Ammon's horn (tissue), 1 donor: Measurements from ENCODE around the gene MMP25.

Experiments
- DNase-seq: peaks from one replicate; pipeline ENCODE4 v3.0.0-alpha.2; 2016; ENCODE audit warnings: low spot score

The MMP25 gene

DNA sequence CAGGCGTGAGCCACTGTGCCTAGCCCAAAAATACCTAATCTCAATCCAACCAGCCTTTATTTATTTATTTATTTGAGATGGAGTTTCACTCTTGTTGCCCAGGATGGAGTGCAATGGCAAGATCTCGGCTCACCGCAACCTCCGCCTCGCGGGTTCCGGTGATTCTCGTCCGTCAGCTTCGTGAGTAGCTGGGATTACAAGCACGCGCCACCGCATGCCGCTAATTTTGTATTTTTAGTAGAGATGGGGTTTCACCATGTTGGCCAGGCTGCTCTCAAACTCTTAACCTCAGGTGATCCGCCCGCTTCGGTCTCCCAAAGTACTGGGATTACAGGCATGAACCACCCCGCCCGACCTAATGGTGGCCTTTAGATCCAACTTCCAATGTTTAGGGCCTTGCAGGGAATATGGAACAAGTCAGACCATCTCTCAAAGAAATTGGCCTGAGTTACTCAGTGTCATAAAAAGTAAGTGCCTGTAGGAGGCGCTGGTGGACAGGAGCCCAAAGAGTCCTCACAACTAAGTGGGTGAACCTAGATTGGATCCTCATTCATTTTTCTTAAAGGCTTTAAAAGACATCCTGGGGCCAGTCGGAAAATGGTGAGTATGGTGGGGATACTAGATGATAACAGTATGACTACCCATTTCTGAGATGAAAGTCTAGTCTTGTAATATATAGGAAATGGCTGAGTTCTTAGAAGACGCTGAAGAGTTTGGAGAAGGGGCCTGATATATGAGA is 48.1 kb downstream of the MMP25 start:
- no peak for DNase-seq

DNA sequence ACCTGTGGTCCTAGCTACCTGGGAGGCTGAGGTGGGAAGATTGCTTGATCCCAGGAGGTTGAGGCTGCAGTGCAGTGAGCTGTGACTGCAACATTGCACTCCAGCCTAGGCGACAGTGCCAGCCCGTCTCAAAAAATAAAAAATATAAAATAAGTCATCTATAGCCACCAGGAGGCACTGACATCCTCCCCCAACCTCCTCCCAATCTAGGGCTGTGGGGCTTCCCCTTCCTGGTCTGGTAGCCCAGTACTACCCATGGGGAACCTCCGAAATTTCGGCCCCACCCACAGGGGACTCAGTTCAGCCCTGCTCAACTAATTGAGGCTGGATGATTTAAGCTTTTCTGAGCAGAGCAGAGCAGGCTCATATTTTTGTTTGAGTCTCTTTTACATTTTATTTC is 49.5 kb downstream of the MMP25 start:
- DNase-seq: no peak

DNA sequence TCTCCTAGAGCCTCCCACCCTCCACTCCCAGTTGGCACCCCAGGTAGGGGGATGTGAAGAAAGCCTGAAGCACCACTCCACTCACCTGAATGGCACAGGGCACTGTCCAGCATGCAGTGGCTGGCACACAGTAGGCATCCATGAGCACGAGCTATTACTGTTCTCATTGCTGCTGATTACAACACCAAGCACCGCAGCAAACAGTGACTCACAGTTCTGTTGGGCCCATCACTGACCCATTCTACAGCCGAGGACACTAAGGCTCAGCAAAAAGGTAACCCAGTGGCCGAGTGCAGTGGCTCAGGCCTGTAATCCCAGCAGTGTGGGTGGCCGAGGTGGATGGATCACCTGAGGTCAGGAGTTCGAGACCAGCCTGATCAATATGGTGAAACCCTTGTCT is 50.0 kb downstream of the MMP25 start:
- DNase-seq: no peak

DNA sequence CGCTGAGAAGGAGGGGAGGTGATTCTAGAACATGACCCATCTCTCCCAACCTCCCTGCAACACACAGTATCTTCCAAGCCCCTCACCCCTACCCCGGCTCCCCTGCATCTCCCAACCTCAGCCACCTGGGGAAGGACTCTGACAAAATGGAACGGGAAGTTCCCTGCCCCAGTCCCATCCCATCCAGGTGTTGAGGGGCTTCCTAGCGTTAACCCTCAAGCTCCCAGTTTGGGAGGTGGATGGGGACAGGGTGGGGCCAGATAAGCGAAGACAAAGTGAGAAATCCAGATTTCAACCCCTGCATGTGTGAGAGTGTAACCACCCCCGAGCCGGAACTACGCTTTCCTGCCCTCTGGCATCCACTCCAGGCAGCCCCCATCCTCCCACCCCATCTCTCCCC is 50.9 kb downstream of the MMP25 start:
- no peak for DNase-seq

DNA sequence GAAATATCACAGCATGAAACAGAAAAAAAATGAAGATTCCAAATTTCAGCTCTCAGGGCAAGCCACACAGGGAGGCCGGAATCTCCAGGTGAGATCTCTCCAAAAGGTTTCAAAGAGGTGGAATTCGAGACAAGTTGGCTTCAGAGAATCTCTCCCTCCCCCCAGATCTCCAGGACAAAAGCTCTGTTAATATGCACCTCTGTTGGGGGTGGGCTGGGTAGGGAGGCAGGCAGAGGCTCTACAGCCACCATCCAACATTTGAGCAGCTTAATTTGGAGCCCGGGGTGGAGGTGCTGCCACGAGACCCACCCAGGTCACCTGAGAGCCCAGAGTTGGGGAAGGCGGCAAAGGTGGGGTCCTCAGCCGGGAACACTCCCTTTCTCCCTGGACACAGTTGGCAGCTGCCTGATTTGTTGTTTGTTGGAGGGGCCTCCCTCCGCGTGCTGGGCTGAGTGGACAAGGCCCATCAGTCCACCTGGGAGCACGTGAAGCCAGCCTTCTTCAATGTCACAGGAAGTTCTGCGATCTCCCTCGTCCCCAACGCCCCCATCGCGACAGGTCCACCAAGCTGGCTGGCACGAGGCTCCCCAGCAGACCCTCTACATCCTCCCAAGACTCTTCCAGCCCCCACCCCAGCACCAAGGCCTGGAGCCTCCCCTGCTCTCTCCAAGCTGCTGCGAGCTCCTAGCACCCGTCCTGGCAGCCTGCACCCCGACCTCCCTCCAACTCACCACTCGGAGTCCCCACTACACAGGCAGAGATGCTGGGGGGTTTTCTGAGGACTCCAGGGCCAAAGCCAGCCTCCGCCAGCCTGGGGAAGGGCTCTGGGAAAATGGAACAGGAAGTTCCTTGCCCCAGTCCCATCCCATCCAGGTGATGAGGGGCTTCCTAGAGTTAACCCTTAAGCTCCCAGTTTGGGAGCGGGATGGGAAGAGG is 52.4 kb downstream of the MMP25 start, which contains the start of gene ZSCAN10:
Gene ZSCAN10, minus strand, starts transcription at position 836 of the 936 bp plus-strand sequence. CDS start 6,357 bp downstream, outside the sequence.
- no peak for DNase-seq

DNA sequence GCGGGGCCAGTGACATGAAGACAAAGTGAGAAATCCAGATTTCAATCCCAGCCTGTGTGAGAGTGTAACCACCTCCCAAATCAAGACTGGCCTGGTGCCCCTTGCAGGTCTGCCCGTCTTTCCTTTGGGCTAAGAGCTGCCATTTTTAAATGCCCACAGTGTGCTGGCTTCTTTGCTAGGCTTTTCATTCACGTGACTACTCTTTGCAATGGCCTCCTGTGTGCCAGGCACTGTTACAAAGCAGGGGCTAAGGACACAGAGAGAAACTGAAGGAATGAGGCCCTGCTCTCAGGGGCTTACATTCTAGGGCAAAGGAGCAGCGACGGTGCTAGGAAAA is 53.0 kb downstream of the MMP25 start:
- no peak for DNase-seq

DNA sequence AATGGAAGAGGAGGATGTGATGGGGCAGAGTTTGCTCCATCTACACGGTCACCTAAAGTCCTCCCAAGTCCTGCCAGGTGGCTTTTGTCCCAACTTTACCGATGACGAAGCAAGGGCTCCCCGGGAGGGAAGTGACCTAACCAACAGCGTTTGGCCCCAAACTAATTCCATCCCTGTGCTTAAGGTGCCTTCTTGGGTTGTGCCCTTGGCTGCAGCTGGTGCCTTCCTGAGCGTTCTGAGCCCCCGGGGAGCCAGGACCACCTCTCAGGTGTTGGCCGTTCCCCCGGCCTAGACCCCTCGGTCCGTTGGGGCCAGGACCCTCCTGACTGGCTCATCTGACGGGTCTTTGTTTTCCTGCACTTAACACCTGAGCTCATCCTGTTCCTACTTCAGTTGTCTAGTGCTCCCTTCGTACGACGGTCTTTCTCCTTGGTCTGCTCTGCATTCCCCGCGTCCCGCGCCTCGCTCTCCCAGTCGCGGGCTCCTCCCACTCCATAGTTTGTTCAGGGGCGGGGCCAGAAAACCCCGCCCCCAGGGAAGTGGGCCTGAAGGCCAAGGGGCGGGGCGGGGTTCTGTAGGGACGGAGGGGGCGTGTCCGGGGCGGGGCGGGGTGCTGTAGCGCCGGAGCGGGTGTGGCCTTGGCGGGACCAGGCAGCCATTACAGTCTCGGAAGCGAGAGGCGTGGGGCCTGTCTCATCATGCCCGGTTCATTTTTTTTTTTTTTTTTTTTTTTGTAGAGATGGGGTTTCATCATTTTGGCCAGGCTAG is 53.6 kb downstream of the MMP25 start:
- peak; percentile 68 for DNase-seq

DNA sequence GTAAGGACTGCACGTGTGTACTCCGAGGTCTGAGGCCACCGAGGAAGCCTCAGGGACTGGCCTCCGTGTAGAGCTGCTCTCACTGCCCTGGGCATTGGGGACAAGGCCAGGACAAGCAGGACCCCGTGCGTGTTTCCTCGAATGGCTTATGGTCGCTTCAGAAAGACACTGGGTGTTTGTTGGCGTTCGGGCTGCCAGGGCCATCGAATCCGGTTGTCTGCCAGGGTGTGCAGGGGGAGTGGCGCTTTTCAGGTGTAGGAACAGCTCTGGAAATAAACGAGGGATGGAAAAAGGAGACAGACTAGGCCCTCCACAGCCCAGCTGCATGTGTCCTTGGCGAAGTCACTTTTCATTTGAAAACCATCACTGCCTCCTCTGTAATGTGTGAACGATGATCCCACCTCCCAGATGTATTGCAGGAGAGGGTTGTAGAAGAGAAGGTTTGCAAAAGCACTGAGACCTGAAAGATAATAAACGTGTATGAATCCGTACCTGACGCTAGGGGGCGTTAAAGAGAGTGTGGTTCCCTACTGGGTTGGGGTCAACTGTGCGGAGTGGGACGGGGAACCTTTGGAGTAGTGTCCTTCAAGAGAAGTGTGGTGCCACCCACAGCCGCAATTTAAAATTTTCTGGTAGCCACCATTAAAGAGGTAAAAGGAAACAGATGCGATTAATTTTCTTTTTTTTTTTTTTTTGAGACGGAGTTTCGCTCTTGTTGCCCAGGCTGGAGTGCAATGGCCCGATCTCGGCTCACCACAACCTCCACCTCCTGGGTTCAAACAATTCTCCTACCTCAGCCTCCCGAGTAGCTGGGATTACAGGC is 54.9 kb downstream of the MMP25 start:
- DNase-seq: no peak

DNA sequence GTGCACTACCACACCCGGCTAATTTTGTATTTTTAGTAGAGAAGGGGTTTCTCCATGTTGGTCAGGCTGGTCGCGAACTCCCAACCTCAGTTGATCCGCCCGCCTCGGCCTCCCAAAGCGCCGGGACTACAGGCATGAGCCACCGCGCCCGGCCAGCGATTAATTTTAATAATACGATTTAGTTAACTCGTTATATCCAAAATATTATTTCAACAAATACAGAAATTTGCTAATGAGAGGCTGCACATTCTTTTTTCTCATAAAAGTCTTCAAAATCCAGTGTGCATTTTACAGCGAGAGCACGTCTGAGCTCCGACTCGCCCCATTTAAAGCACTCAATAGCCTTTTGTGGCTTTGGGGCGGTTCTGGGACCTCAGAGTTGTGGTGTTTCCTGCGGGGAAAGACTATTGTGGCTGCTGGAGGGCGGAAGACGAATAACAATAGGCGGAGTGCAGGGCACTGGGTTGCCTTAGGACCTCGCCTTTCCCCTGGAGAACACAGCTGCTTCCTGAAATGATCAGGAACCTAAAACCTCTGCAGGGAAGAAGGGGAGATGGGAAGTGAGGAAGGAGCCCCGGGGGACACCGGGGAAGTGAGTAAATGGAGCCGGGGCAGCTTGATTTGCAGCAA is 55.6 kb downstream of the MMP25 start:
- DNase-seq: no peak

DNA sequence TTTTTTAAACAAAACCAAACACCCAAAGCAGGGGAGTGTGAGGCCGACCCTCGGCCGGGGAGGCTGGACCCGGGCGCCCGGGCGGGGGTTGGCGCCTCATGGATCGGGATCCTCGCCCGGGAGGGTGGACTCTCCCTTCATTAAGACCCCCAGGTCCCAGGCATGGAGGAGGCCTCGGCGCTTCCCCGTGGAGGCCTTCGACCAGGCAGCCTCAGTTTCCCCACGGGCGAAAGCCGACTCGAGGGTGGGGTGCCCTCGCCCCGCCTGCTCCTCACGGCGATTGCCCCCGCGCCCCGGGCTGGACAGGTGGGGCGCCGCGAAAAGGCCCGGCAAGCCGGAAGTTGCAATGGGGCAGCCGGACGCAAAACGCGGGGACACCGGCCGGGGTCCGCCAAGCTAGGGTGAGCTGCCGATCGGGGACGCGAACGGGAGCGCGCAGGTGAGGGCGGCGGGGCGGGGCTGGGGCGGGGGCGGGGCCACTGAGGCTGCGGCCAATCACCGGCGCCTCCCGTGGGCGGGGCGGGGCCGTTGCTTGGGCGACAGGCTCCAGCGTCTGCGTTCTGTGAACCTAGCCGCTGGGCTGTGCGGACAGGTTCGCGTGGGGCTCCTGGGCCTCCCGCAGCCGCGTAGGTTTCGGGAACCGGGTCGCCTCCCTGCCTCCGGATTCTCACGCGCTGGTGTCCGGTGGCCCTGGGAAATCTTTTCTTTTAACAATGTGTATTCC is 60.0 kb downstream of the MMP25 start:
- DNase-seq: peak; percentile 88
